ENCODE measurements around the gene SH3TC2.

DNA sequence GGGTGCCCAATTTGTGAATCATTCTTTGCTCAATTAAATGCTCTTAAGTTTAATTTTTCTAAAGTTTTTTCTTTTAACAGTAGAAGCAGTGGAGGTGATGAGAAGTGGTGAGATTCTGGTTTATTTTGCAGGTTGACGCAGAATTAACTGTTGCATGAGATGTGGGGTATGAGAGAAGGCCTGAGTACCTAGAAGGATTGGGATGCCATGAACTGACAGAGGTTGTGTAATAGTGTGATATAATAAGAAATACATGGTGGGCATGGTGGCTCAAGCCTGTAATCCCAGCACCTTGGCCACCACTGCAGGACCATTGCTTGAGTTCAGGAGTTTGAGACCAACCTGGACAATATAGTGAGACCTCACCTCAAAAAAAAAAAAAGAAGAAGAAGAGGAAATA, 8.4 kb upstream of the SH3TC2 start:
- TF ChIP-seq CTCF (IDR thresholded peaks at IDR 0.05) (no peak), POLR2A (IDR thresholded peaks at IDR 0.05) (no peak)

Measured in testis (tissue), 2 donors.